CD4-positive, alpha-beta T cell treated with Interleukin-6 for 4 hours (primary cell): ENCODE measurements around the gene C1orf105.
A peak's percentile ranks its signal among the peaks of the same experiment; 100 is the strongest.

Experiments
- DNase-seq: peaks from one replicate; pipeline ENCODE4 v3.0.0-alpha.2; 2020; ENCODE audit warnings: mixed read lengths

Gene C1orf105

DNA sequence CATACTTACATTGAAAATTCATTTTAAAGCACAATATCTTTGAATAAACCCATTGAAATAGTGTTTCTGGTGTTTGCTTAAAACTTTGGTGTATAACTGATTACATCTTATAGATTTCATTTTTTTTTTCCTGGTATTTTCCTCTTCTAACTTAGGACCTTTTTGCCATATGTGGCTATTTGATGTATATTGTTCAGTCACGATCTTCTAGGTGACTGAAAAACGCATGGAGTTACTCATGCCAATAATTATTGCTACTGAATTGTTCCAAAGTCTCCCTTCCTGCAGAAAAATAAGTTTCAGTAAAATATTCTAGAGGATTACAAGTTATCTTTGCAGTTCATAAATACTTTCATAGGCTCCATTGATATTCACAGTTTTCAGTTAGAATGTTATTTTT is 22.9 kb upstream of the C1orf105 start:
- no peak for DNase-seq

DNA sequence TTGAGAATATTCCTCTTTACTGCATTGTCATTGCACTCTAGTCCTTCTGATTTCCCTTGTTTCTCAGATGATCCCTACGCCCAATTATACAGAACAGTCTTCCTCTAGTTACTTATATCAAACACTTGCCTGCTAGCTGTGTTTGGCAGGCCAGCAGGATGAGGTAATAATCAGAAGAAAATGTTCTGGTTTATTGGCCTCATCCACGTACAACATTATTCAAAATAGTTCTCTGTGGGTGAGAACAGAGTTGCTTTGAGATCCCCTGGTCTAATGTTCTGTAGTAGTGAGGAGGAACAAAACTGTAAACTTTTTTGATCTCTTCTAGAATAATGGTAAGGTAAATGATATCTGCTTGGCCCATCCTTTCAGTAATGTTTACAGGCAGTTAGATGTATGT is 22.3 kb upstream of the C1orf105 start:
- DNase-seq: no peak

DNA sequence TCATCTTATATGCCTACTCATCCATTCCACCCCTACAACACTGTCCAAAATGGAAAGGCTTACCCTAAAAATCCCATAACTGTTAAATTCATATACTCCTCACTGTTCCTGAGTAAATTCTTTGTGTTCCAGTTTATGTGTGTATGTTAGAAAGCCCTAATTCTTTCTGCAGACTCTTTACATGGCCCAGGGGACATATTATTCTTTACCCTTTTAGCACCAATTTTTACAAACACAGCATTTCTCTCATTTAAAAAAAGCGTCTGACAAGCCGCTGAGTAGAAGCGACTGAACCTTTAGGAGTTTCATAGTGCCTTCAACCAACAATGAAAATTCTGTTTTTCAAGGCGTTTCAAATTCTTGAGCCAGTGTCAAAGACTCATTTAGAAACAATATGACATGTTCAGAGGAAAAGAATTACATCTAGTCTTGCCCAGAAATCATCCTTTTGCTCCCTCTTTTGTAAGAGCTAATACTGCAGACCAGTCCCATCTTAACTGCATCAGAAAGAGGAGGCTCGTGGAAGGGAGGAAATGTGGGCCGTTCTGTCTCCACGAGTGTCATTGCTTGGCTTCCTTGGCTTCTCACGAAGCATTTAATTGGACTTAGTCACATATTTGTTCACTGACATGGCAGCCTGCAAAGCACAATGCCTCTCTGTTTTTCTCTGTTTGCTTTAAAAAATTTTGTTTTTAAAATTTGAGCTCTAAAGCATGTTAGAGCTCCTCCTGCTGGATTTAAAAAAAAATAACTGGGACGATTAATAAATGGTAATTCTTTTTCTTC is 21.3 kb upstream of the C1orf105 start:
- peak; percentile 58 for DNase-seq

DNA sequence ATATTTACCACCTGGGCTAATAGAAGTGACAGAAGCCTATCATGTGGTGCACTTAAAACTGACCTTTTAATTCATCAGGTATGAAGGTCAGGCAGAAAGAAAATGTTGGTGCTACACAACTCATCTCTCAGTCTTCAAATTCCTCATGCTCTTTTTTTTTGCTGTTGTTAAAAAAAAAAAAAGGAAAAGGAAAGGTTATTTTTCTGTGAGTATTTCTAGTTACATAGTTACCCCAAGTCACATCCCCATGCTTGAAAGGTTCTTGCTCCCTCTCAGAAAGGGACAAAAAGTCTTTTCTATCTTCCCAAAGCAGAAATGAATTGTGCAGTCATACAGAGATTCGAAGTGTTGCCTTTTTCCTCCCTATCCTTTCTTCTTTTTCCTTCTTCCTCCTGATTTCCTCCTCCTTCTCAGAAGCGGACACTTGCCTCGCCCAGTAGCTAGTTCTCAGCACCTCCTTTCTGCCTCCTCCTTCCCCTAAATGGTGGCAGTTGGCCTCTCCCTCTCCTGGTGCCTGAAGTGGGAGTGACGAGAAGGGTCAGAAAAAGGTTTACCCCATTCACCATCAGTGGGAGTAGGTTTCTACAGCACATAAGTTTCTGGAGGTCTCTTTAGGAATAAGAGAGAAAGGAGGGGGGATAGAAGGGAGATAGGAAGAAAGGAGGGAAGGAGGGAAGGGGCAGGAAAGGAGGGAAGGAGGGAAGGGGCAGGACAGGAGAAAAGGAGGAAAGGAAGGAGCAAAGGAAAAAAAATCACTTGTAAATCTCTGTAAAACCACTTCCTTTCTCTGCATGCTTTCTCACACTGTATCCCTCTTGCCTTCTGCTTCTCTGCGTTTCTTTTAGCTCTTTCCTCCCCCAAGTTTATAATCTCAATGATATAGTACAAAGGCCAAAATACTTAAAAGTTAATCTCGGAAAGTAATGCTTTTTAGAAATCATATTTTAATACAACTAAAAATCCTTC is 20.4 kb upstream of the C1orf105 start:
- no peak for DNase-seq

- DNase-seq: no peak
These were observed 19.8 kb upstream of the C1orf105 start for GRCh38 chr1:172400722-172401105.

DNA sequence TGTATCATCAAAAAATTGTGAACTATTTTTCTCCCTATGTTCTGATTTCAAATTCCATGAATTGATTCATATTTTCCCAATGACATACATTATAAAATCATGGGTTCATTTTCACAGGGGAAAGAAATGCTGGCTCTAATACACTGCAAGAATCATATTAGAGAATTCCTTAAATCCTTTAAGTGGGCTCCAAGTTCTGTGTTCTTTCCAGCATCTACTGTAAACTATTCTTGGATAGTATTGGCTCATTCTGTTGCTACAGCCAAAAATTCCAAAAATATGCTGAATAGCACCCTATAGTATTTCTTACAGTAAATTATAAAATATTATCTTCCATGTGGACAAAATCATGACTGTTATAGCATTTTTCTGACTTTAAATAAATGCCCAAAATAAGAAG is 19.0 kb upstream of the C1orf105 start:
- no peak for DNase-seq

- peak; percentile 22 for DNase-seq
These were observed 18.6 kb upstream of the C1orf105 start for GRCh38 chr1:172401892-172402291.

DNA sequence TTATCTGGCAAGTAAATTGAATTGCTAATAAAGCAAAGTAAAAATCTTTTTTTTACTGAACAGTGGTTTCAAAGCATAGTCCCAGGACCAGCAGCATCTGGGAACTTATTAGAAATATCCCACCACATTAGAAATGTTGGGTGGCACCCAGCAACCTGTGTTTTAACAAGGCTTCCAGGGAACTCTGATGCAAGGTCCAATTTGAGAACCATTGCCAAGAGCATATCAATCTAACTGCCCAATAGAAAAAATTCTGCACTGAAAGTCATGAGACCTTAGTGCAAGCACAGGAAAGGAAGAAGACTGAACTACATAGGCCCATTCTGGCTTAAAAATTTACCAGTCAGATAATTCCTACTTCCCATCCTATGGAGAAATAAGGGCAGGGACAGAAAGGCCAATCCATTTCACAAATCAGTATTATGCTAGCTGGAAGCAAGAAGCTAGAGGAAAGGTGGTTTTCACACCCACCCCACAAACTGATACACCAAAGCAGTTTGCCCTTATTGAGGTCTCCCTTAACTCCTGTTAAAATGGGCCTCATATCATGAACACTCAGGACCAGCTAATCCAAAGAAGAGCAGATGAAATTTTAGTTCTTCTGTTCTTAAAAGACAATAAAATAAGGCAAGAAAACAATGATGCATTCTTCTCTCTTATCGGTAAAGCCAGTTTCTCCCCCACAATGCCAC is 17.5 kb upstream of the C1orf105 start:
- no peak for DNase-seq

DNA sequence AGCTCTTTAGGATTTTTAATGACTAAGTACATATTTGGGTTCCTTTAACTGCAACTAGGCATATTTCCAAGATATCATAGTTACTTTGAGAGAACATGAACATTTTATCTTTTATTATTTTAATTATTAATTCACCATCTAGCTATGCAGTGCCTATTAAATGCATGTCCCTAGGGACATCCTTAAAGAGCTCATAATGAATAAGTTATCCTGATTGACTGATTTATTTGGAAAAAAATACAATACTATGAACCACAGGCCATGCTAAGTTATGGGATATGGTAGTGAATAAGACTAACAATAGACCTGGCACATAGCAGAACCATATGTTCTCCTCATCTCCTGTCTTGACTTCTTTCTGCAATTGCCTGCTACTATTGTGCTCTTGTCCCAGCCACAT is 16.4 kb upstream of the C1orf105 start:
- no peak for DNase-seq

GRCh38 chr1:172405912-172406311 is 14.6 kb upstream of the C1orf105 start:
- DNase-seq: no peak

- DNase-seq: no peak
These were observed 13.5 kb upstream of the C1orf105 start for GRCh38 chr1:172406968-172407367.

DNA sequence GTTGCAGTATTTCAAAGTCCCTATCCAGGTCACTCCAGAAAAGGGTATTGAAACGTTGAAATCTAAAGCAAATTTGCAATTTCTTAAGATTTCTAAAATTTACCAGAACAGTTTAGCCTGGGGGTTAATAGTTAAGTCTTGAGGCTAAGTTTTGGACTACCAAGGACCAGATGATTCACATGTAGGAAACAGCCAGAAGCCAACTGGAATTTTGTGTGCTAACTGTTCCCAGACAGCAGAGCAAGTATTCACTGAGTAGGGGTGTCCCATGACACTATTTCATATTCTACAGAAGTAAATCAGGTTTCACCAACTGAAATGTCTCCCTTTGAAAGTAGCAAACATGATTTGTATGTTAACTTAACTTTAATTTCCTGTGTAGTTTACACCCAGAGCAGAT is 11.5 kb upstream of the C1orf105 start:
- no peak for DNase-seq

DNA sequence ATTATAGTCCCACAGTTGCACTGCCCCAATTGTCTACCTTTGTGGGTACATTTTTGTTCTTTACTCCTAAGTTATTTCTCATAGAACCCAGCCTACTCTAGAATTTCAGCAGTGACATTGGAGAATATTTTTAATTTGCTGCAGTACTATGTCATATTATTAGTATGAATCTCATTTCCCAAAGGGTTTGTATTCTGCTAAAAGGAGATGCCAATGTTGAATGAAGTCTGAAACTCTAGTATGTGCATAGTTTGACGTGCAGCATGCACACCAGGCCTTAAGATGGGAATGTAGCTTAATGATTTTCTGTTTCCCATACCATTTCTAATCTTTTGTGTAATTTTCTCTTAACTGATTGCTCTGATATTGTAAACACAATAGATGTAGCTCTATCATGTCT is 10.5 kb upstream of the C1orf105 start:
- DNase-seq: no peak

- no peak for DNase-seq
These were observed 8.6 kb upstream of the C1orf105 start for GRCh38 chr1:172411791-172412338.

- DNase-seq: no peak
These were observed 6.2 kb upstream of the C1orf105 start for GRCh38 chr1:172414331-172414730.

DNA sequence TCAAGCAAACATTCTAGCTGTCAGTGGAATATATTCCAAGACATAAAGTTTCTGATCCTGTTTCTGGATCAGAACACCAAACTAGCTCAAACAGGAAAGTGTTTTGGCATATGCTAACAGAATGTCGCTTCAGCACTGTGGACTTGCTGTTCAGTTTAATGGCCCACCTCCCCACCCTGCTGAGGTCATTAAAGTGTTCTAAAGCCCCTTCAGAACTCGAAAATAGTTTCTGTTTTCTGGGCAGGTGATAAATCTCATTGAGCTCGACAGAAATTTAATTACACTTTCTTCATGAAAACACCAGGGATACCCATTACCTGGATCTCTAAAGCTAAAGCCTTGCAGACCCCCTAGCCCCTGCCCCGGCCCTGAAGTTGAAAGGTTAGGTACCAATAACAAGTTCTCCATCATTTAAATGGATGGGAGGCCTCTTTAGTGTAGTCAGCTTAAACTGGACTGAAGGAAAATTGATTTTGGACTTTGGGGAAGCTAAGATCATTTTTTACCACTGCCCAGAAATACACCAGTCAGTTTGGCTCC is 3.9 kb upstream of the C1orf105 start:
- DNase-seq: no peak

- no peak for DNase-seq
These were observed 2.9 kb upstream of the C1orf105 start for GRCh38 chr1:172417557-172417956.

GRCh38 chr1:172421974-172422604 is 1.6 kb downstream of the C1orf105 start:
- no peak for DNase-seq

GRCh38 chr1:172423336-172423735 is 2.9 kb downstream of the C1orf105 start:
- DNase-seq: no peak

- no peak for DNase-seq
These were observed 4.9 kb downstream of the C1orf105 start for GRCh38 chr1:172425339-172425738.

DNA sequence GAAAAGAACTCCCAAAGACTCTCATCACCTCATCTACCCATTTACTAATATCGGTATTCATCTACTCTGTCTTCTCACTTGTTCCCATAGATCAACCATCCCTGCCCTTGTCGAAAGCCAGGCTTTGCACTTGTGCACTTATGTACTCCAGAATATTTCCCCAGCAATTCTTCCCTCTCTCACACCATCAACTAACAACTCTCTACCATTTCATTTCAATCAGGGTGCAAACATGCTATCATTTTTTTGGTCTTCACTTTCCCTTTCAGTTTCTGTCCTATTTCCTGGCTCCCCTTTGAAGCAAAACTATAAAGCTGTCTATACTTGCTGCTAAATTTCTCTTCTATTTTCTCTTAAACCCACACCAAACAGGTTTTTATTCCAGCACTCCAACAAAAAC is 6.7 kb downstream of the C1orf105 start:
- DNase-seq: no peak
